Measurements from ENCODE around the gene RTTN. TPM values are rescaled to one million over a fixed set of nuclear protein-coding genes. Genes with fewer than 3 reads are reported as not detected.

The RTTN gene
- total and polyA plus RNA-seq, 4 donors: 1.1 to 14.3 (median 8.8) TPM

GRCh38 chr18:70181015-70181414 lies 24.5 kb downstream of the RTTN start:
- 89% methylated on average over 1 of the region's 1 CpG for WGBS

More at GRCh38 chr18:70181015-70181414, 24.5 kb downstream of the RTTN start:
- Histone ChIP-seq H3K9me3 (ENCODE audit: control insufficient read depth in 4 of 4, low read length in 3 of 4) (no peaks in the 10 kb centered on the region), H3K27ac (ENCODE audit: low read depth in 1 of 2, low read length in 2 of 2) (no peak overlapping the region), H3K36me3 (ENCODE audit: control insufficient read depth in 4 of 4, insufficient read depth in 3 of 4, low read depth in 1 of 4, low read length in 3 of 4) (peaks cover 0 to 6% (median 2%) of the 10 kb centered on the region in 4 donors), H3K9ac (ENCODE audit: low read depth in 1 of 2, low read length in 2 of 2) (no peak overlapping the region), H3K4me1 (ENCODE audit: control insufficient read depth in 4 of 4, insufficient read depth in 4 of 4, low read length in 3 of 4) (no peaks in the 10 kb centered on the region), H3K27me3 (ENCODE audit: control insufficient read depth in 4 of 4, insufficient read depth in 4 of 4, low read length in 3 of 4) (no peaks in the 10 kb centered on the region), H3K4me3 (ENCODE audit: low read depth in 1 of 3, low read length in 3 of 3) (no peak overlapping the region)
- TF ChIP-seq FOXA1 (IDR thresholded peaks at IDR 0.05) (no peak), RXRA (IDR thresholded peaks at IDR 0.05) (no peak), RAD21 (IDR thresholded peaks at IDR 0.05) (no peak), GABPA (IDR thresholded peaks at IDR 0.05 in 1 of 2, conservative IDR thresholded peaks at IDR 0.05 in 1 of 2) (no peak), JUND (IDR thresholded peaks at IDR 0.05) (no peak), MAX (IDR thresholded peaks at IDR 0.05) (no peak), ZBTB33 (IDR thresholded peaks at IDR 0.05) (no peak), SP1 (IDR thresholded peaks at IDR 0.05) (no peak), REST (IDR thresholded peaks at IDR 0.05) (no peak), HNF4A (conservative IDR thresholded peaks at IDR 0.05) (no peak), HNF4G (IDR thresholded peaks at IDR 0.05) (no peak), ATF3 (IDR thresholded peaks at IDR 0.05) (no peak), FOXA2 (IDR thresholded peaks at IDR 0.05) (no peak), YY1 (IDR thresholded peaks at IDR 0.05) (no peak), CTCF (IDR thresholded peaks at IDR 0.05; ENCODE audit: low read depth, low read length, missing input control) (no peak), TAF1 (conservative IDR thresholded peaks at IDR 0.05) (no peak), NR2F2 (IDR thresholded peaks at IDR 0.05) (no peak), EGR1 (IDR thresholded peaks at IDR 0.05; ENCODE audit: low read depth in 2 of 2) (no peak)
- DNase-seq (ENCODE audit: low spot score): no peak
